H54 (cell line): ENCODE results near the gene PCGF3.

Source experiments
- DNase-seq: peaks from one replicate; pipeline ENCODE4 v3.0.0; 2011; ENCODE audit warnings: low spot score, mixed read lengths; ENCODE audit not compliant: insufficient read length
- FAIRE-seq: peaks from 3 replicates; lab custom pipeline; 2011; peaks lifted over from hg19 to GRCh38; lab: Jason Lieb, UNC
- POLR2A ChIP-seq: IDR thresholded peaks from 2 replicates; pipeline ENCODE4 v1.6.1; 2011; ENCODE audit warnings: low read depth, mild to moderate bottlenecking, low read length

Gene PCGF3

GRCh38 chr4:708631-708933 is 3.0 kb downstream of the PCGF3 start:
- DNase-seq (no peak), FAIRE-seq (no peak)
- no peak for TF ChIP-seq POLR2A

GRCh38 chr4:709348-709747 is 3.7 kb downstream of the PCGF3 start:
- DNase-seq: no peak
- TF ChIP-seq POLR2A: no peak
- no peak for FAIRE-seq

- no peak for TF ChIP-seq POLR2A
- DNase-seq (no peak), FAIRE-seq (no peak)
Measured at GRCh38 chr4:710116-710515, 4.5 kb downstream of the PCGF3 start.

- DNase-seq (no peak), FAIRE-seq (no peak)
- TF ChIP-seq POLR2A: no peak
Measured at GRCh38 chr4:710916-711315, 5.3 kb downstream of the PCGF3 start.

- TF ChIP-seq POLR2A: no peak
- DNase-seq: no peak
- FAIRE-seq: no peak
Measured at GRCh38 chr4:712093-712492, 6.5 kb downstream of the PCGF3 start.

- FAIRE-seq: no peak
- no peak for TF ChIP-seq POLR2A
- DNase-seq: no peak
Measured at GRCh38 chr4:712916-713632, 7.4 kb downstream of the PCGF3 start.

GRCh38 chr4:714087-714486 is 8.5 kb downstream of the PCGF3 start:
- TF ChIP-seq POLR2A: no peak
- DNase-seq (no peak), FAIRE-seq (no peak)

- FAIRE-seq: no peak
- TF ChIP-seq POLR2A: no peak
- no peak for DNase-seq
Measured at GRCh38 chr4:717601-718320, 12.1 kb downstream of the PCGF3 start.

- DNase-seq: no peak
- FAIRE-seq: no peak
- no peak for TF ChIP-seq POLR2A
Measured at GRCh38 chr4:718460-718859, 12.8 kb downstream of the PCGF3 start.

GRCh38 chr4:720111-720860 is 14.7 kb downstream of the PCGF3 start:
- TF ChIP-seq POLR2A: no peak
- FAIRE-seq (no peak), DNase-seq (no peak)

GRCh38 chr4:721261-722168 is 15.9 kb downstream of the PCGF3 start:
- TF ChIP-seq POLR2A: no peak
- no peak for DNase-seq
- FAIRE-seq: no peak

- DNase-seq (no peak), FAIRE-seq (no peak)
- TF ChIP-seq POLR2A: no peak
Measured at GRCh38 chr4:722169-722725, 16.6 kb downstream of the PCGF3 start.

- FAIRE-seq: no peak
- TF ChIP-seq POLR2A: no peak
- no peak for DNase-seq
Measured at GRCh38 chr4:722851-723360, 17.3 kb downstream of the PCGF3 start.
